Renal pelvis (tissue), 4 donors: Measurements from ENCODE around the gene CACUL1. TPM values are rescaled to one million over a fixed set of nuclear protein-coding genes. Genes with fewer than 3 reads are reported as not detected.
"Not testable (repeated sequence)": the region's sequence is repeated elsewhere in the genome, so short reads cannot be mapped to it uniquely, and the experiment has no call there.

Experiments used
- DNase-seq: peaks from one replicate; pipeline ENCODE4 v3.0.0-alpha.2; 2013
- polyA plus RNA-seq, 3 donors: library from polyadenylated mRNA; unstranded; fragments of 120-200 nt; gene quantifications; one replicate each; pipeline ENCODE4 v1.2.1, GENCODE V29; 2013; ENCODE audit not compliant: insufficient read length in 3 of 3

CACUL1 gene
- polyA plus RNA-seq, 3 donors = 22.1 to 41.3 (median 35.1) TPM

- no peak for DNase-seq
These were observed 18.3 kb upstream of the CACUL1 start for GRCh38 chr10:118773041-118773440.

GRCh38 chr10:118771976-118772375 is 17.2 kb upstream of the CACUL1 start:
- no peak for DNase-seq

- no peak for DNase-seq
These were observed 15.3 kb upstream of the CACUL1 start for GRCh38 chr10:118769898-118770600.

- no peak for DNase-seq
These were observed 13.5 kb upstream of the CACUL1 start for GRCh38 chr10:118768041-118768919.

GRCh38 chr10:118767297-118768040 is 12.7 kb upstream of the CACUL1 start:
- DNase-seq = no peak

- DNase-seq = no peak
These were observed 9.4 kb upstream of the CACUL1 start for GRCh38 chr10:118764195-118764594.

GRCh38 chr10:118763202-118763988 is 8.6 kb upstream of the CACUL1 start:
- peak; percentile 86 for DNase-seq

GRCh38 chr10:118760265-118760664 is 5.5 kb upstream of the CACUL1 start:
- no peak for DNase-seq

GRCh38 chr10:118758449-118758848 is 3.7 kb upstream of the CACUL1 start:
- no peak for DNase-seq

GRCh38 chr10:118754229-118754555 is 578 bp downstream of the CACUL1 start:
- DNase-seq = peak; percentile 69

- peak; percentile 28 for DNase-seq
These were observed 1.2 kb downstream of the CACUL1 start for GRCh38 chr10:118753331-118754228.

GRCh38 chr10:118752409-118752808 is 2.4 kb downstream of the CACUL1 start:
- no peak for DNase-seq

GRCh38 chr10:118751265-118751664 is 3.5 kb downstream of the CACUL1 start:
- DNase-seq = no peak

GRCh38 chr10:118748041-118748440 is 6.7 kb downstream of the CACUL1 start:
- DNase-seq = no peak

GRCh38 chr10:118746246-118746645 is 8.5 kb downstream of the CACUL1 start:
- no peak for DNase-seq

GRCh38 chr10:118745056-118745455 is 9.7 kb downstream of the CACUL1 start:
- no peak for DNase-seq

- not testable (repeated sequence) for DNase-seq
These were observed 10.3 kb downstream of the CACUL1 start for GRCh38 chr10:118744346-118744918.

GRCh38 chr10:118742782-118743181 is 12.0 kb downstream of the CACUL1 start:
- no peak for DNase-seq

GRCh38 chr10:118742032-118742431 is 12.7 kb downstream of the CACUL1 start:
- no peak for DNase-seq

GRCh38 chr10:118738406-118738805 is 16.4 kb downstream of the CACUL1 start:
- no peak for DNase-seq
